ENCODE measurements around the gene ISG20L2.

The ISG20L2 gene

GRCh38 chr1:156772222-156772621 lies 43.7 kb upstream of the ISG20L2 start:
- Histone ChIP-seq H2AFZ (ENCODE audit: low read length) (no peak overlapping the region), H3K4me2 (ENCODE audit: low read depth, low read length) (no peak overlapping the region), H3K9me3 (replicated peaks; ENCODE audit: insufficient read depth, low read length) (no peaks in the 10 kb centered on the region), H3F3A (ENCODE audit: insufficient read depth, low read length) (peaks cover 10% of the 10 kb centered on the region; the same call in 1 of the 2 replicates), H3K4me3 (ENCODE audit: low read length) (no peak overlapping the region), H3K9me2 (replicated peaks; ENCODE audit: insufficient read depth, low read length) (no peaks in the 10 kb centered on the region), H3K79me2 (ENCODE audit: low read length) (peaks cover 95% of the 10 kb centered on the region), H3K9ac (ENCODE audit: low read length) (no peak overlapping the region), H3K27me3 (replicated peaks; ENCODE audit: insufficient read depth, low read length) (no peaks in the 10 kb centered on the region), H4K20me1 (ENCODE audit: insufficient read depth, low read length) (peaks cover 24% of the 10 kb centered on the region; the same call in 1 of the 2 replicates), H3K36me3 (replicated peaks; ENCODE audit: insufficient read depth, low read length) (no peaks in the 10 kb centered on the region; the same call in 1 of the 2 replicates), H3K27ac (ENCODE audit: low read length) (no peak overlapping the region), H3K4me1 (ENCODE audit: low read length) (peaks cover 7% of the 10 kb centered on the region)
- no peak for TF ChIP-seq EZH2phosphoT487 (IDR thresholded peaks at IDR 0.05; ENCODE audit: low read length)
- no peak for TF ChIP-seq CTCF (IDR thresholded peaks at IDR 0.05; ENCODE audit: low read length)
- no peak for TF ChIP-seq EZH2 (optimal IDR thresholded peaks at IDR 0.05; ENCODE audit: low read depth, low read length)
- DNase-seq = no peak

DNA sequence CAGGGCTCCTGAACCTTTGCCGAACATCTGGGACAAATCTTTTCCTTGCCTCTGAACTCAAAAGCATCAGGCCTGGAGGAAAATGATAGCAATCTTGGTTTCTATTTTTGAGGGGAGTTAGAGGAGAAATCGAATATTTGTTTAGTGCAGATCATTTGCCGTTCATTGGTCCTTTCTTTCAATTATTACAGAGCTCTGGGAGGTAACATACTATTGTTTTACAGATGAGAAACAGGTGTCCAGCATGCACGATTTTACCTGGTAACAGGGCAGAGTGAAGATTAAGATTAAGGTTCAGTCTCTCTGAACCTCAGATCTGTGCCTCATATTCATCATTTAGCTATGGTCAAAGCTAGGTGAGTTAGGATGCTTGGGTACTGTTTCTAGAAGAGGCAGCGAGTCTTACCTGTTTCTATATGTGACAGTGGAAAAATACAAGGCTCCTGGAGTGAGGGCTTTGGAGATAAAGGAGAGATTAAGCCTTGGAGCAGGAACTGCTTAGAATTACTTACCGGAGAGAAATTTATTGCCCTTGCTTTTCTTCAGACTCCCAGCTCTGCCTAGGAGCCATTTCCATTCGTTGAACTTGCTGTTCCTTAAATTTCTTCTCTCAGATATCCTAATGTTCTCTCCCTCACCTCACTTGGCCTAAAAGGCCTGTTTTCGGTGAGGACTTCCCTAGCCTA lies 40.2 kb upstream of the ISG20L2 start:
- no peaks in the 10 kb centered on the region for H3K9me2 ChIP-seq (replicated peaks; ENCODE audit: insufficient read depth, low read length)
- peaks cover 76% of the 10 kb centered on the region for H3K79me2 ChIP-seq (ENCODE audit: low read length)
- 0 out of 2 replicates have a peak, but pooled peaks cover 3% of the 10 kb centered on the region for H3F3A ChIP-seq (ENCODE audit: insufficient read depth, low read length)
- H3K36me3 ChIP-seq (replicated peaks; ENCODE audit: insufficient read depth, low read length) = no peaks in the 10 kb centered on the region; the same call in 1 of the 2 replicates
- no peaks in the 10 kb centered on the region for H3K9me3 ChIP-seq (replicated peaks; ENCODE audit: insufficient read depth, low read length)
- no peaks in the 10 kb centered on the region for H3K27me3 ChIP-seq (replicated peaks; ENCODE audit: insufficient read depth, low read length)
- H4K20me1 ChIP-seq (ENCODE audit: insufficient read depth, low read length) = peaks cover 10% of the 10 kb centered on the region; the same call in 1 of the 2 replicates
- H3K4me1 ChIP-seq (ENCODE audit: low read length) = peaks cover 14% of the 10 kb centered on the region
- DNase-seq = no peak
- TF ChIP-seq EZH2phosphoT487 (IDR thresholded peaks at IDR 0.05; ENCODE audit: low read length) (no peak), EZH2 (optimal IDR thresholded peaks at IDR 0.05; ENCODE audit: low read depth, low read length) (no peak), CTCF (IDR thresholded peaks at IDR 0.05; ENCODE audit: low read length) (no peak)
- peak overlapping the region; percentile 81 for H3K4me3 ChIP-seq (ENCODE audit: low read length)
- no peak overlapping the region for H2AFZ ChIP-seq (ENCODE audit: low read length)
- peak overlapping the region; percentile 68; the same call in 1 of the 2 replicates for H3K27ac ChIP-seq (ENCODE audit: low read length)
- H3K4me2 ChIP-seq (ENCODE audit: low read depth, low read length) = peak overlapping the region; percentile 86
- peak overlapping the region; percentile 88 for H3K9ac ChIP-seq (ENCODE audit: low read length)

DNA sequence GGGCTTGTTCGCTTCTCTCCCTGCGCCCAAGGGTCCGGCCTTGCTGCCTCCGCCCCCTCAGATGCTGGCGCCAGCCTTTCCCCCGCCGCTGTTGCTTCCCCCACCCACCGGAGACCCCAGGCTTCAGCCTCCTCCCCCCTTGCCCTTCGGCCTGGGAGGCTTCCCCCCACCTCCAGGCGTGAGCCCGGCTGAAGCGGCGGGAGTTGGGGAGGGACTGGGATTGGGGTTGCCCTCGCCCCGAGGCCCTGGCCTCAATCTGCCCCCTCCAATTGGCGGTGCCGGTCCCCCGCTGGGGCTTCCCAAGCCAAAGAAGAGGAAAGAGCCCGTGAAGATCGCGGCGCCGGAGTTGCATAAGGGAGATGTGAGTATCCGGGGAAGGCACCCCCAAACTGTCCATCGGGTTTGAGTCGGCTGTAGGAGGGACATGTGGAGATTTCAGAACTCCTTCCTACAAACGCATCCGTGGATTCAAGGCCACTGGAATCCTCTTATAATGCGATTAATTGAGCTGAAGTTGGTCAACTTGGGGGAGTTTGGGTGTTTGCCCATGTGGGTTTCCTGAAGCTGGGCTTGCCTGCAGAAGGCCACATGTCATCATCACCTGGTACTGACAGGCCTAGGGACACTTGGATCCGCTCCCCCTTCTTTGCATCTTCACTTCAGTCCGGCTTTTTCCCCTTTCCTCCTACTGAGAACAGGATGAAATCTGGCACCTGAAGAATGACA lies 39.5 kb upstream of the ISG20L2 start:
- Histone ChIP-seq H3K4me1 (ENCODE audit: low read length) (peaks cover 14% of the 10 kb centered on the region), H2AFZ (ENCODE audit: low read length) (peak overlapping the region; percentile 23; the same call in 1 of the 2 replicates), H3K4me2 (ENCODE audit: low read depth, low read length) (peak overlapping the region; percentile 86), H3K9me2 (replicated peaks; ENCODE audit: insufficient read depth, low read length) (no peaks in the 10 kb centered on the region), H3K4me3 (ENCODE audit: low read length) (peak overlapping the region; percentile 81), H3K9me3 (replicated peaks; ENCODE audit: insufficient read depth, low read length) (no peaks in the 10 kb centered on the region), H3F3A (ENCODE audit: insufficient read depth, low read length) (0 out of 2 replicates have a peak, but pooled peaks cover 3% of the 10 kb centered on the region), H4K20me1 (ENCODE audit: insufficient read depth, low read length) (0 out of 2 replicates have a peak, but pooled peaks cover 6% of the 10 kb centered on the region), H3K9ac (ENCODE audit: low read length) (peak overlapping the region; percentile 88), H3K27me3 (replicated peaks; ENCODE audit: insufficient read depth, low read length) (no peaks in the 10 kb centered on the region), H3K27ac (ENCODE audit: low read length) (peak overlapping the region; percentile 68), H3K79me2 (ENCODE audit: low read length) (peaks cover 69% of the 10 kb centered on the region), H3K36me3 (replicated peaks; ENCODE audit: insufficient read depth, low read length) (no peaks in the 10 kb centered on the region; the same call in 1 of the 2 replicates)
- no peak for TF ChIP-seq EZH2 (optimal IDR thresholded peaks at IDR 0.05; ENCODE audit: low read depth, low read length)
- TF ChIP-seq CTCF (IDR thresholded peaks at IDR 0.05; ENCODE audit: low read length) = no peak
- no peak for TF ChIP-seq EZH2phosphoT487 (IDR thresholded peaks at IDR 0.05; ENCODE audit: low read length)
- peak; percentile 50 for DNase-seq

Data from MM.1S (cell line).